Right atrium auricular region (tissue), 2 donors: ENCODE data around the gene CNTN4. TPM values are rescaled to one million over a fixed set of nuclear protein-coding genes. Genes with fewer than 3 reads are reported as not detected.

ENCODE experiments used
- DNase-seq: peaks from one replicate; pipeline ENCODE4 v3.0.0-alpha.2; 2019; ENCODE audit warnings: low spot score
- H3K27ac ChIP-seq, 2 donors: fragments of 200-600 bp; sonication (generic); 1 replicate in 1 of 2; 2 replicates in 1 of 2; pipeline ENCODE4 v1.5.1; 2016 to 2019
- H3K27me3 ChIP-seq, 2 donors: fragments of 200-600 bp; sonication (generic); one replicate each; pipeline versions ENCODE4 v1.5.1 to v1.6.0; 2017 to 2019
- H3K36me3 ChIP-seq: fragments of 200-600 bp; sonication (generic); one replicate; pipeline ENCODE4 v1.5.1; 2016
- H3K4me1 ChIP-seq, 2 donors: fragments of 200-600 bp; sonication (generic); one replicate each; pipeline versions ENCODE4 v1.5.1 to v1.6.0; 2017 to 2019
- H3K4me3 ChIP-seq, 2 donors: fragments of 200-600 bp; sonication (generic); 1 replicate in 1 of 2; 2 replicates in 1 of 2; pipeline ENCODE4 v1.5.1; 2017 to 2019; ENCODE audit warnings: mild to moderate bottlenecking in 1 of 2, moderate library complexity in 1 of 2
- H3K9me3 ChIP-seq, 2 donors: fragments of 200-600 bp; sonication (generic); one replicate each; pipeline ENCODE4 v1.5.1; 2019
- CTCF ChIP-seq, 2 donors: fragments of 200-600 bp; sonication (generic); IDR thresholded peaks; one replicate each; pipeline ENCODE4 v1.5.1; 2019; ENCODE audit warnings: antibody characterized with exemption in 2 of 2
- total RNA-seq, 2 donors: library from RNA; depleted of rRNA; stranded (reverse); fragments of >200 nt; gene quantifications; one replicate each; pipeline ENCODE4 v1.1.0, GENCODE V29; 2016

Gene CNTN4
- total RNA-seq, 2 donors from 2014 or later, result 5.3 to 5.7 TPM

GRCh38 chr3:2153547-2153946 is 54.9 kb downstream of the CNTN4 start:
- Histone ChIP-seq H3K27me3 (no peaks in the 10 kb centered on the region), H3K4me1 (no peaks in the 10 kb centered on the region), H3K4me3 (no peak overlapping the region), H3K36me3 (no peaks in the 10 kb centered on the region), H3K27ac (no peak overlapping the region), H3K9me3 (no peaks in the 10 kb centered on the region)
- no peak for DNase-seq
- TF ChIP-seq CTCF (IDR thresholded peaks at IDR 0.05), result no peak

GRCh38 chr3:2154621-2155020 is 56.0 kb downstream of the CNTN4 start:
- Histone ChIP-seq H3K4me1 (no peaks in the 10 kb centered on the region), H3K36me3 (no peaks in the 10 kb centered on the region), H3K9me3 (no peaks in the 10 kb centered on the region), H3K27ac (no peak overlapping the region), H3K27me3 (no peaks in the 10 kb centered on the region), H3K4me3 (no peak overlapping the region)
- DNase-seq, result no peak
- no peak for TF ChIP-seq CTCF (IDR thresholded peaks at IDR 0.05)

- Histone ChIP-seq H3K4me1 (no peaks in the 10 kb centered on the region), H3K27me3 (no peaks in the 10 kb centered on the region), H3K4me3 (no peak overlapping the region), H3K36me3 (no peaks in the 10 kb centered on the region), H3K9me3 (no peaks in the 10 kb centered on the region), H3K27ac (no peak overlapping the region)
- TF ChIP-seq CTCF (IDR thresholded peaks at IDR 0.05), result peak; percentile 34 to 51
- no peak for DNase-seq
These were observed 57.7 kb downstream of the CNTN4 start for GRCh38 chr3:2156244-2156847.

- TF ChIP-seq CTCF (IDR thresholded peaks at IDR 0.05), result no peak
- no peak for DNase-seq
- Histone ChIP-seq H3K27me3 (no peaks in the 10 kb centered on the region), H3K4me1 (no peaks in the 10 kb centered on the region), H3K27ac (no peak overlapping the region), H3K9me3 (no peaks in the 10 kb centered on the region), H3K4me3 (no peak overlapping the region), H3K36me3 (no peaks in the 10 kb centered on the region)
These were observed 60.2 kb downstream of the CNTN4 start for GRCh38 chr3:2158828-2159227.

- Histone ChIP-seq H3K27ac (no peak overlapping the region), H3K4me1 (no peaks in the 10 kb centered on the region), H3K36me3 (no peaks in the 10 kb centered on the region), H3K4me3 (no peak overlapping the region), H3K27me3 (no peaks in the 10 kb centered on the region), H3K9me3 (no peaks in the 10 kb centered on the region)
- no peak for DNase-seq
- no peak for TF ChIP-seq CTCF (IDR thresholded peaks at IDR 0.05)
These were observed 67.9 kb downstream of the CNTN4 start for GRCh38 chr3:2166552-2166951.

- no peak for DNase-seq
These were observed 74.0 kb downstream of the CNTN4 start for GRCh38 chr3:2172561-2173171.

More at GRCh38 chr3:2172561-2173171, 74.0 kb downstream of the CNTN4 start:
- H3K36me3 ChIP-seq, result no peaks in the 10 kb centered on the region
- H3K27ac ChIP-seq, result no peak overlapping the region
- H3K9me3 ChIP-seq, result peaks cover 0 to 13% of the 10 kb centered on the region in 2 donors
- no peak for TF ChIP-seq CTCF (IDR thresholded peaks at IDR 0.05)
- H3K27me3 ChIP-seq, result no peaks in the 10 kb centered on the region
- H3K4me3 ChIP-seq, result no peak overlapping the region
- no peaks in the 10 kb centered on the region for H3K4me1 ChIP-seq
